Pancreas (tissue), 10 donors: ENCODE measurements around the gene DECR2. TPM values are rescaled to one million over a fixed set of nuclear protein-coding genes. Genes with fewer than 3 reads are reported as not detected.
"Not testable (repeated sequence)": the region's sequence is repeated elsewhere in the genome, so short reads cannot be mapped to it uniquely, and the experiment has no call there.

Experiments used
- ATAC-seq, 4 donors: fragments of 200-7000 bp; cut with Tn5 transposase; one replicate each; pipeline versions ENCODE4 v1.8.0 to v1.9.1; 2020; ENCODE audit warnings: mild to moderate bottlenecking in 4 of 4, moderate library complexity in 4 of 4
- DNase-seq, 6 donors: peaks; one replicate each; pipeline ENCODE4 v3.0.0-alpha.2; 2020
- FAIRE-seq: peaks from 2 replicates; lab custom pipeline; 2012; peaks lifted over from hg19 to GRCh38; lab: Jason Lieb, UNC
- H3K27ac ChIP-seq, 4 donors: fragments of 200-600 bp; sonication (generic); 1 replicate in 3 of 4; 2 replicates in 1 of 4; pipeline versions ENCODE4 v1.5.0 to v1.8.0; 2020
- H3K27me3 ChIP-seq, 4 donors: fragments of 200-600 bp; one replicate each; pipeline ENCODE4 v1.8.0; 2021
- H3K36me3 ChIP-seq, 3 donors: fragments of 200-600 bp; sonication (generic) in 1 of 3; one replicate each; pipeline versions ENCODE4 v1.5.0 to v1.8.0; 2020 to 2021
- H3K4me1 ChIP-seq, 3 donors: fragments of 200-600 bp; one replicate each; pipeline ENCODE4 v1.8.0; 2021
- H3K4me3 ChIP-seq, 4 donors: fragments of 200-600 bp; sonication (generic) in 2 of 4; one replicate each; pipeline versions ENCODE4 v1.5.0 to v1.8.0; 2020 to 2021
- H3K9me3 ChIP-seq, 4 donors: fragments of 200-600 bp; one replicate each; pipeline ENCODE4 v1.8.0; 2021
- WGBS, 2 donors: extraction: QIAGEN DNeasy Blood & Tissue Kit; methylation state at CpG; one replicate each; pipeline ENCODE4 v1.1.7; 2013; 5-methylcytosine and 5-hydroxymethylcytosine counted together
- intact Hi-C, 3 donors: fragments of 100-400 bp; cut with DNase I; formaldehyde crosslinking; loops; one replicate each; pipeline versions ENCODE4 v1.11.1 to v1.14.2; 2022
- polyA plus RNA-seq, 2 donors: library from polyadenylated mRNA; stranded (reverse); fragments of 200-250 nt; gene quantifications; one replicate each; pipeline ENCODE4 v1.2.3, GENCODE V29; 2013
- total RNA-seq, 6 donors: library from RNA; stranded (reverse); fragmentation: NEBNext Ultra II Directional in 4 of 6; extraction: Animal tissue kit (Norgen Biotek cat#: 25700) in 4 of 6; gene quantifications; one replicate each; pipeline versions ENCODE4 v1.2.1 to v1.2.4, GENCODE V29; 2021 to 2023
- TF ChIP-seq, protein P1 (sequence below), 4 donors: fragments of 200-600 bp; sonication (generic) in 3 of 4; IDR thresholded peaks; one replicate each; pipeline versions ENCODE4 v1.5.0 to v1.8.0; 2021; ENCODE audit warnings: antibody characterized with exemption in 4 of 4
- donor health status: healthy with polysubstance abuse.
- donor health status: DM: no; HTN: no; CAD: no; lungs with moderate emphysema.
- donor health status: DM: no; HTN: no; CAD: no.
- donor health status: control.
- donor health status: control.
- donor health status: Bipolar disorder and iron deficiency.
- donor health status: DM: yes; HTN: yes; CAD: no.
- donor health status: DM: no; HTN: no; CAD: no.
- donor health status: DM: no; HTN: no; CAD: no.
- donor health status: DM: yes; HTN: yes; CAD: no.

DECR2 gene
- total and polyA plus RNA-seq, 8 donors: 9.2 to 68.0 (median 18.5) TPM

DNA sequence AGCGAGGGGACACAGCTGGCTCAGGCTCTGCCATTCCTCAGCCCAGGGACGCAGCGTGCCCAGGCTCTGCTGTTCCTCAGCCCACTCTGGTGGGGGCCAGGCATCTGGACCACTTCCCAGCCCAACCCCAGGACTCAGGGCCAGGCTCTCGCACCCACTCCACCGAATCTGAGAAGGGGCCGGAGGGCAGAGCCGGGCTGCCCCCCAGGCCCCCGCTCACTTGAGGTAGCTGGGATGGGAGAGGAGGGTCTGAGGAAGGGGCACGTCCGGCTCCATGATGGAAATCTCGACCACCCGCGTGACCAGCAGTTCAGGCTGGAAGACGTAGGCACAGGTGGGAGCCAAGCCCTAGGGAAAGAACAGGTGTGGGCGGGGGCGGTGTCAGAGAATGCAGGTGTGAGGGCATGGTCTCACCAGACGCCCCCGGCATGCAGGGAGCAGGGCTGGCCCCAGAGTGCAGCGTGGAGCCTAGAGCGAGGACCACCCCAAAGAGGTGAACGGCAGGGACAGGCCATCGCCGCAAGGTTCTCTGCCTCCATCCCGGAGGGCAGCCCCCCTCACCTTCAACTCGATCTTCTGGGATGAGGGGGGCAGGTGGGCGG is 24.8 kb upstream of the DECR2 start:
- intact Hi-C loops: no loop called here
- TF ChIP-seq, protein P1, sequence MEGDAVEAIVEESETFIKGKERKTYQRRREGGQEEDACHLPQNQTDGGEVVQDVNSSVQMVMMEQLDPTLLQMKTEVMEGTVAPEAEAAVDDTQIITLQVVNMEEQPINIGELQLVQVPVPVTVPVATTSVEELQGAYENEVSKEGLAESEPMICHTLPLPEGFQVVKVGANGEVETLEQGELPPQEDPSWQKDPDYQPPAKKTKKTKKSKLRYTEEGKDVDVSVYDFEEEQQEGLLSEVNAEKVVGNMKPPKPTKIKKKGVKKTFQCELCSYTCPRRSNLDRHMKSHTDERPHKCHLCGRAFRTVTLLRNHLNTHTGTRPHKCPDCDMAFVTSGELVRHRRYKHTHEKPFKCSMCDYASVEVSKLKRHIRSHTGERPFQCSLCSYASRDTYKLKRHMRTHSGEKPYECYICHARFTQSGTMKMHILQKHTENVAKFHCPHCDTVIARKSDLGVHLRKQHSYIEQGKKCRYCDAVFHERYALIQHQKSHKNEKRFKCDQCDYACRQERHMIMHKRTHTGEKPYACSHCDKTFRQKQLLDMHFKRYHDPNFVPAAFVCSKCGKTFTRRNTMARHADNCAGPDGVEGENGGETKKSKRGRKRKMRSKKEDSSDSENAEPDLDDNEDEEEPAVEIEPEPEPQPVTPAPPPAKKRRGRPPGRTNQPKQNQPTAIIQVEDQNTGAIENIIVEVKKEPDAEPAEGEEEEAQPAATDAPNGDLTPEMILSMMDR (IDR thresholded peaks at IDR 0.05): no peak
- peaks cover 0 to 34% (median 3%) of the 10 kb centered on the region in 3 donors for H3K36me3 ChIP-seq
- no peak for ATAC-seq
- H3K9me3 ChIP-seq: no peaks in the 10 kb centered on the region
- no peak overlapping the region for H3K4me3 ChIP-seq
- 87 to 88% methylated on average over 26 of the region's 26 CpGs for WGBS, 2 donors
- DNase-seq: peak in 3 of 6 donors; percentile 22 to 46 (median 32)
- H3K27me3 ChIP-seq: no peaks in the 10 kb centered on the region
- FAIRE-seq: no peak
- H3K4me1 ChIP-seq: peaks cover 9 to 16% (median 9%) of the 10 kb centered on the region in 3 donors
- H3K27ac ChIP-seq: no peak overlapping the region

DNA sequence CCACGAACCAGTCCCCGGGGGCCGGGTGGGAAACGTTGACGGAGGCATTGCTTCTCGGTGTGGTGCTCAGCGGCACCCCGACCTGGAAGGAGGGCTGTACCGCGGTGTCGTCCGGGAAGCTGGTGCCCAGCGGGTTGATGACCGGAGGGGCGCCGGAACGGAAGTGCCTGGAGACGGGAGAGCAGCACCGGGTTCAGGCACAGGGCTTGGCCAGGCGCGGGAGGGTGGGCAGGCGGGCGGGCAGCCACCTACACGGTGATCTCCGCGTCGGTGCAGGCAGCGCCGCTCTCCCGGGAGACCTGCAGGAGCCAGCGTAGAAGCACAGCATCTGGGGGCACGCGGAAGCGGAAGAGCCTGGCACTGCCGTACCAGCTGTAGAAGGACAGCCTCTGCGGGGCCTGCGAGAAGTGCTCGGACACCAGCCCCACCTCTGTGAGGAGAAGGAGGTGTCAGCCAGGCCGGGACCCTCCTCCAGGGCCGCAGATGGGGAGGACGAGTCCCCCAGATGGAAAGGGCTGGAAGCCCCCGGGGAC is 24.2 kb upstream of the DECR2 start:
- Histone ChIP-seq H3K4me3 (no peak overlapping the region), H3K27ac (no peak overlapping the region), H3K36me3 (peaks cover 0 to 34% (median 3%) of the 10 kb centered on the region in 3 donors), H3K27me3 (no peaks in the 10 kb centered on the region), H3K4me1 (peaks cover 9 to 16% (median 9%) of the 10 kb centered on the region in 3 donors), H3K9me3 (no peaks in the 10 kb centered on the region)
- TF ChIP-seq, protein P1 (IDR thresholded peaks at IDR 0.05): no peak
- peak in 4 of 6 donors; percentile 21 to 84 (median 61) for DNase-seq
- intact Hi-C loops: no loop called here
- no peak for FAIRE-seq
- no peak for ATAC-seq
- 89% methylated on average over 37 to 42 of the region's 42 CpGs for WGBS, 2 donors

DNA sequence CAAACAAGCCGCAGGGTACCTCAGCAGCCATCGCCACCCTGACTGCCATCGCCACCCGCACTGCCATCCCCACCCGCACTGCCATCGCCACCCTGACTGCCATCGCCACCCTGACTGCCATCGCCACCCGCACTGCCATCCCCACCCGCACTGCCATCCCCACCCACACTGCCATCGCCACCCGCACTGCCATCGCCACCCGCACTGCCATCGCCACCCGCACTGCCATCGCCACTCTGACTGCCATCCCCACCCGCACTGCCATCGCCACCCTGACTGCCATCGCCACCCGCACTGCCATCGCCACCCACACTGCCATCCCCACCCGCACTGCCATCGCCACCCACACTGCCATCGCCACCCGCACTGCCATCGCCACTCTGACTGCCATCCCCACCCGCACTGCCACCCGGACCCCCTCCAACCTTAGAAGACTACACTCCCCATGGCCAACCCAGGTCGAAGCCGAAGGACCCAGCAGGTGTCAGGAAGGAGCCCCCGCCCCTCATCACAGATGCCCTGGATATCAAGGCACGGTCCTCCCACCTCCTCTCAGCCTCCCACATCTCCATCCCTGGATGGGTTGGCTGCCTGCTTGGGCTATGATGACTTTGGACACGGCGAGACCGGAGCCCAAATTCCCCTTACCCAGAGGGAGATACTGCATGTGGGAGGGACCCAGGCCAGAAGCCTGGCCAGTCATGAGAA is 23.4 kb upstream of the DECR2 start:
- H3K27me3 ChIP-seq, intact Hi-C loops, H3K4me3 ChIP-seq, FAIRE-seq, H3K9me3 ChIP-seq, ATAC-seq: not testable (repeated sequence)
- 83 to 84% methylated on average over 36 of the region's 36 CpGs for WGBS, 2 donors
- peak overlapping the region in 3 of 4 donors; percentile 29 to 93 (median 83) for H3K27ac ChIP-seq
- H3K36me3 ChIP-seq: peaks cover 0 to 34% (median 3%) of the 10 kb centered on the region in 3 donors
- peaks cover 9 to 16% (median 12%) of the 10 kb centered on the region in 3 donors for H3K4me1 ChIP-seq
- peak in 1 of 6 donors; percentile 49 for DNase-seq

DNA sequence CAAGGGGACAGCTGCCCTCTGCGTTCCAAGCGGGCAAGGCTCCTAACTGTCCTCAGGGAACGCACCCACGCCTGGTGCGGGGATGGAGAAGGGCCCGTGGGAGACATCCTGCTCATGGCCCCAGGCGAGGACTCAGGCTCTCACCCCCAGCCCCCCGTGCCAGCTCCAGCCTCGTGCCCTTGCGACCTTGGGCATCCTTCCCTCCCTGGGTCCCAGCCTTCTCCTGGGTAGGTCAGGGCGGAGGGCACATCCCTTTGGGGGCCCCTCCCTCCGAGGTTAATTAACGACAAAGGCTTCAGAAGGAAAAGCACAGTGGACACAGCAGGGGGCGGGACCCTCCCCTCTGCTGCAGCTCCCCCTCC is 22.9 kb upstream of the DECR2 start:
- TF ChIP-seq, protein P1 (IDR thresholded peaks at IDR 0.05): no peak
- whole genome bisulfite sequencing, 2 donors: 16 to 21% methylated on average over 13 to 14 of the region's 14 CpGs
- Histone ChIP-seq H3K4me1 (peaks cover 9 to 18% (median 17%) of the 10 kb centered on the region in 3 donors), H3K27me3 (no peaks in the 10 kb centered on the region), H3K36me3 (peaks cover 0 to 32% (median 3%) of the 10 kb centered on the region in 3 donors), H3K9me3 (no peaks in the 10 kb centered on the region), H3K27ac (peak overlapping the region in 3 of 4 donors; percentile 29 to 93 (median 83)), H3K4me3 (no peak overlapping the region)
- intact Hi-C loops: no loop called here
- peak in 2 of 4 donors; percentile 0 to 1 for ATAC-seq
- DNase-seq: peak in 2 of 6 donors; percentile 60 to 87
- FAIRE-seq: no peak

DNA sequence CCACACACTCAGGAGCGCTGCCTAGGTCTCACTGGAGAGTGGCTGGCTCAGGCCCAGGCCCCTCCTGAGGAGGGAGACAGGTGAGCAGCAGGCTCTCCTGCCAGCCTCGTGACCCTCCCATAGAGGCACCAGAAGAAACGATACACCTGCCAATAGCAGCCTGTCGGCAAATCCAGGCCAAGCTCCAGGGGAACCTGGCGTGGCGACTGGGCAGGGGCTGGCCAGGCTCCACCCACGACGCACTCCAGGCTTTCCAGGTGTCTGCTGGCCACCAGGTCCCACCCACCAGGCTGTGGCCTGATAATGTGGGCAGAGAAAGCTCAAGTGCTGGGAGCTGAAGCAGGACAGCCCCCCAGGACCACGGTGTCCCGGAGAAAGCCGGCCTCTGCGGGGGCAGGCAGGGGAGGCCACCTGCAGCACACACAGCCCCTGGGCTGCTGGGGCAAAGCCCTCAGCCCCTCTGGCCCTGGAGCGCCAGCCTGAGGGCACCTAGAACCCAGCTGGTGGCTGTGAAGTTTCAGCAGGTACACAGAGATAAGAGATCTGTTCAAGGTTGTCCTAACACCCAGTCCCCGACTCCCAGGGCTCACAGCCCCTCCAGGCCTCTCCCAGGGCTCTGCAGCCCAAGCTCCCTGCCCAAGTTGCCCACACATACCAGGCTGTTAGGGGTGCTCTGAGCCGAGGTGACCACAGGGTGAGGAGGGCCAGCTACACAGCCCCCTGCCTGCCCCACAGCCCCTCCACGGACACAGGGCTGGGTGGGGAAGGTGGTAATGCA is 22.3 kb upstream of the DECR2 start:
- FAIRE-seq (no peak), ATAC-seq (peak; percentile 72 to 82 (median 78)), DNase-seq (peak; percentile 88 to 98 (median 96))
- no peaks in the 10 kb centered on the region for H3K9me3 ChIP-seq
- TF ChIP-seq, protein P1 (IDR thresholded peaks at IDR 0.05): no peak
- H3K27me3 ChIP-seq: no peaks in the 10 kb centered on the region
- WGBS, 2 donors: 9 to 14% methylated on average over 14 to 16 of the region's 16 CpGs
- peaks cover 0 to 27% (median 3%) of the 10 kb centered on the region in 3 donors for H3K36me3 ChIP-seq
- peaks cover 9 to 21% (median 17%) of the 10 kb centered on the region in 3 donors for H3K4me1 ChIP-seq
- intact Hi-C loops: no loop called here
- peak overlapping the region in 3 of 4 donors; percentile 5 to 95 (median 73) for H3K4me3 ChIP-seq
- H3K27ac ChIP-seq: peak overlapping the region; percentile 83 to 93 (median 83)
